ENCODE data around the gene THAP4. TPM values are rescaled to one million over a fixed set of nuclear protein-coding genes. Genes with fewer than 3 reads are reported as not detected.
"Not testable (repeated sequence)": the region's sequence is repeated elsewhere in the genome, so short reads cannot be mapped to it uniquely, and the experiment has no call there.

The THAP4 gene
- total and polyA plus RNA-seq, 8 donors, result 36.3 to 48.4 (median 42.2) TPM

GRCh38 chr2:241571821-241572620 lies 64.9 kb downstream of the THAP4 start:
- no peaks in the 10 kb centered on the region for H3K27me3 ChIP-seq
- no peaks in the 10 kb centered on the region for H3K4me1 ChIP-seq
- TF ChIP-seq CTCF (IDR thresholded peaks at IDR 0.05), result no peak
- ATAC-seq (no peak), DNase-seq (peak in 2 of 4 donors; percentile 22 to 72)
- H3K4me3 ChIP-seq, result no peak overlapping the region
- no peaks in the 10 kb centered on the region for H3K9me3 ChIP-seq
- intact Hi-C loops (cut with DNase I), result no loop called here
- no peak overlapping the region for H3K27ac ChIP-seq
- peaks cover 0 to 37% of the 10 kb centered on the region in 2 donors for H3K36me3 ChIP-seq

GRCh38 chr2:241570961-241571581 lies 65.9 kb downstream of the THAP4 start:
- peaks cover 0 to 37% of the 10 kb centered on the region in 2 donors for H3K36me3 ChIP-seq
- H3K4me1 ChIP-seq, result no peaks in the 10 kb centered on the region
- DNase-seq, result peak in 1 of 4 donors; percentile 28
- no peak for ATAC-seq
- no peaks in the 10 kb centered on the region for H3K27me3 ChIP-seq
- H3K27ac ChIP-seq, result no peak overlapping the region
- intact Hi-C loops (cut with DNase I), result no loop called here
- H3K4me3 ChIP-seq, result no peak overlapping the region
- no peak for TF ChIP-seq CTCF (IDR thresholded peaks at IDR 0.05)
- H3K9me3 ChIP-seq, result no peaks in the 10 kb centered on the region

GRCh38 chr2:241569831-241570281 lies 67.1 kb downstream of the THAP4 start:
- H3K4me3 ChIP-seq, result no peak overlapping the region
- TF ChIP-seq CTCF (IDR thresholded peaks at IDR 0.05), result no peak
- DNase-seq (peak in 1 of 4 donors; percentile 21), ATAC-seq (no peak)
- no peaks in the 10 kb centered on the region for H3K27me3 ChIP-seq
- peaks cover 0 to 32% of the 10 kb centered on the region in 2 donors for H3K36me3 ChIP-seq
- H3K27ac ChIP-seq, result no peak overlapping the region
- intact Hi-C loops (cut with DNase I), result no loop called here
- H3K9me3 ChIP-seq, result no peaks in the 10 kb centered on the region
- H3K4me1 ChIP-seq, result no peaks in the 10 kb centered on the region

GRCh38 chr2:241568726-241569125 lies 68.2 kb downstream of the THAP4 start:
- DNase-seq (peak in 1 of 4 donors; percentile 19), ATAC-seq (no peak)
- H3K27me3 ChIP-seq, result no peaks in the 10 kb centered on the region
- TF ChIP-seq CTCF (IDR thresholded peaks at IDR 0.05), result no peak
- H3K4me1 ChIP-seq, result no peaks in the 10 kb centered on the region
- H3K27ac ChIP-seq, result no peak overlapping the region
- H3K4me3 ChIP-seq, result no peak overlapping the region
- H3K9me3 ChIP-seq, result no peaks in the 10 kb centered on the region
- peaks cover 0 to 24% of the 10 kb centered on the region in 2 donors for H3K36me3 ChIP-seq
- intact Hi-C loops (cut with DNase I), result no loop called here

- no peak for ATAC-seq
- intact Hi-C loops (cut with DNase I), result no loop called here
- DNase-seq, result peak in 1 of 4 donors; percentile 17
Observed at GRCh38 chr2:241567776-241568175, 69.2 kb downstream of the THAP4 start.

GRCh38 chr2:241567266-241567665 lies 69.7 kb downstream of the THAP4 start:
- H3K27ac ChIP-seq; H3K4me1 ChIP-seq; ATAC-seq; H3K4me3 ChIP-seq; H3K27me3 ChIP-seq; intact Hi-C loops (cut with DNase I); H3K9me3 ChIP-seq: not testable (repeated sequence)
- DNase-seq, result peak in 2 of 4 donors; percentile 4 to 74
- H3K36me3 ChIP-seq, result peaks cover 0 to 23% of the 10 kb centered on the region in 2 donors

More at GRCh38 chr2:241567776-241568175, 69.2 kb downstream of the THAP4 start:
- Histone ChIP-seq H3K4me3 (no peak overlapping the region), H3K36me3 (peaks cover 0 to 27% of the 10 kb centered on the region in 2 donors), H3K9me3 (no peaks in the 10 kb centered on the region), H3K27ac (no peak overlapping the region), H3K4me1 (no peaks in the 10 kb centered on the region), H3K27me3 (no peaks in the 10 kb centered on the region)
- TF ChIP-seq CTCF (IDR thresholded peaks at IDR 0.05), result no peak
